Ascending aorta (tissue), 2 donors: Measurements from ENCODE around the gene GLG1. TPM values are rescaled to one million over a fixed set of nuclear protein-coding genes. Genes with fewer than 3 reads are reported as not detected.

Source experiments
- DNase-seq, 2 donors: peaks; one replicate each; pipeline ENCODE4 v3.0.0-alpha.2; 2019; ENCODE audit warnings: low spot score in 2 of 2
- H3K27ac ChIP-seq, 2 donors: fragments of 200-600 bp; sonication (generic); one replicate each; pipeline ENCODE4 v1.5.1; 2016 to 2017; ENCODE audit warnings: mild to moderate bottlenecking in 1 of 2
- H3K27me3 ChIP-seq: fragments of 200-600 bp; sonication (generic); one replicate; pipeline ENCODE4 v1.5.1; 2017
- H3K36me3 ChIP-seq, 2 donors: fragments of 200-600 bp; sonication (generic); one replicate each; pipeline ENCODE4 v1.5.1; 2016
- H3K4me1 ChIP-seq, 2 donors: fragments of 200-600 bp; sonication (generic); one replicate each; pipeline ENCODE4 v1.5.1; 2016 to 2017; ENCODE audit warnings: mild to moderate bottlenecking in 1 of 2
- H3K4me3 ChIP-seq, 2 donors: fragments of 200-600 bp; sonication (generic); one replicate each; pipeline ENCODE4 v1.5.1; 2016 to 2017; ENCODE audit warnings: mild to moderate bottlenecking in 1 of 2
- H3K9me3 ChIP-seq, 2 donors: fragments of 200-600 bp; sonication (generic); one replicate each; pipeline ENCODE4 v1.5.1; 2016
- CTCF ChIP-seq, 3 experiments: fragments of 200-600 bp in 2 of 3; fragments of 450-650 bp in 1 of 3; sonication (generic) in 2 of 3; IDR thresholded peaks; one replicate each; pipeline ENCODE4 v1.5.1; 2016 to 2019; ENCODE audit warnings: antibody characterized with exemption in 3 of 3, mild to moderate bottlenecking in 1 of 3, moderate library complexity in 1 of 3
- intact Hi-C: fragments of 100-400 bp; cut with DNase I; formaldehyde crosslinking; loops from one replicate; pipeline ENCODE4 v1.15.1; 2023
- total RNA-seq: library from RNA; depleted of rRNA; stranded (reverse); fragments of >200 nt; gene quantifications from one replicate; pipeline ENCODE4 v1.1.0, GENCODE V29; 2016

GLG1 gene
- total RNA-seq, 1 donor from 2014 or later = 77.0 TPM

- H3K36me3 ChIP-seq = no peaks in the 10 kb centered on the region
- no peak for DNase-seq
- no peak for TF ChIP-seq CTCF (IDR thresholded peaks at IDR 0.05)
- no peak overlapping the region for H3K27ac ChIP-seq
- H3K4me1 ChIP-seq = peaks cover 0 to 8% of the 10 kb centered on the region in 2 donors
- no peak overlapping the region for H3K4me3 ChIP-seq
- no peaks in the 10 kb centered on the region for H3K27me3 ChIP-seq
- intact Hi-C loops = no loop called here
- H3K9me3 ChIP-seq = no peaks in the 10 kb centered on the region
These were observed 33.3 kb downstream of the GLG1 start for GRCh38 chr16:74573622-74574021.

GRCh38 chr16:74570412-74571301, 36.3 kb downstream of the GLG1 start:
- Histone ChIP-seq H3K4me3 (no peak overlapping the region), H3K27ac (no peak overlapping the region), H3K4me1 (peaks cover 0 to 10% of the 10 kb centered on the region in 2 donors), H3K27me3 (no peaks in the 10 kb centered on the region), H3K9me3 (no peaks in the 10 kb centered on the region), H3K36me3 (no peaks in the 10 kb centered on the region)
- intact Hi-C loops = no loop called here
- no peak for TF ChIP-seq CTCF (IDR thresholded peaks at IDR 0.05)
- no peak for DNase-seq

GRCh38 chr16:74568961-74569631, 37.8 kb downstream of the GLG1 start:
- DNase-seq = no peak
- Histone ChIP-seq H3K27me3 (no peaks in the 10 kb centered on the region), H3K36me3 (no peaks in the 10 kb centered on the region), H3K27ac (no peak overlapping the region), H3K4me3 (no peak overlapping the region), H3K4me1 (peaks cover 0 to 11% of the 10 kb centered on the region in 2 donors), H3K9me3 (no peaks in the 10 kb centered on the region)
- intact Hi-C loops = no loop called here
- TF ChIP-seq CTCF (IDR thresholded peaks at IDR 0.05) = no peak

GRCh38 chr16:74567901-74568300, 39.0 kb downstream of the GLG1 start:
- no peaks in the 10 kb centered on the region for H3K9me3 ChIP-seq
- H3K4me1 ChIP-seq = peaks cover 0 to 13% of the 10 kb centered on the region in 2 donors
- no peak overlapping the region for H3K27ac ChIP-seq
- intact Hi-C loops = no loop called here
- no peaks in the 10 kb centered on the region for H3K36me3 ChIP-seq
- H3K27me3 ChIP-seq = no peaks in the 10 kb centered on the region
- DNase-seq = no peak
- TF ChIP-seq CTCF (IDR thresholded peaks at IDR 0.05) = no peak
- no peak overlapping the region for H3K4me3 ChIP-seq

- no peak for TF ChIP-seq CTCF (IDR thresholded peaks at IDR 0.05)
- no peak for DNase-seq
- H3K4me3 ChIP-seq = no peak overlapping the region
- no peaks in the 10 kb centered on the region for H3K36me3 ChIP-seq
- H3K27me3 ChIP-seq = no peaks in the 10 kb centered on the region
- intact Hi-C loops = no loop called here
- H3K4me1 ChIP-seq = peaks cover 0 to 13% of the 10 kb centered on the region in 2 donors
- no peak overlapping the region for H3K27ac ChIP-seq
- no peaks in the 10 kb centered on the region for H3K9me3 ChIP-seq
These were observed 41.5 kb downstream of the GLG1 start for GRCh38 chr16:74565378-74565777.
